Activated CD8-positive, alpha-beta memory T cell treated with anti-CD3 and anti-CD28 coated beads, Interleukin-2, amount 10 ng/mL, durations not matched to agents 7 days and 5 days (primary cell): Measurements from ENCODE around the gene CSMD2. TPM values are rescaled to one million over a fixed set of nuclear protein-coding genes. Genes with fewer than 3 reads are reported as not detected.

Experiments
- ATAC-seq: fragments of 150-1000 bp; cut with Tn5 transposase; one replicate; pipeline ENCODE4 v1.10.0; 2021; ENCODE audit warnings: moderate library complexity
- CTCF ChIA-PET: fragments of 350-600 bp; sonication (Branson Sonifier 250); formaldehyde crosslinking; loops from one replicate; lab custom pipeline; 2021; ENCODE audit warnings: antibody characterized with exemption; lab: Charles Lee
- DNase-seq: peaks from one replicate; pipeline ENCODE4 v3.0.0-alpha.2; 2020
- H3K27ac Mint-ChIP-seq: one replicate; pipeline ENCODE4 v1.8.0; 2021; ENCODE audit warnings: mild to moderate bottlenecking, mixed read lengths
- H3K27me3 Mint-ChIP-seq: one replicate; pipeline ENCODE4 v1.8.0; 2021; ENCODE audit warnings: mixed read lengths
- H3K36me3 Mint-ChIP-seq: one replicate; pipeline ENCODE4 v1.8.0; 2021; ENCODE audit warnings: mild to moderate bottlenecking, mixed read lengths
- H3K4me1 Mint-ChIP-seq: one replicate; pipeline ENCODE4 v1.8.0; 2021; ENCODE audit warnings: mixed read lengths
- H3K4me3 Mint-ChIP-seq: one replicate; pipeline ENCODE4 v1.8.0; 2021; ENCODE audit warnings: mild to moderate bottlenecking, moderate library complexity, mixed read lengths
- H3K9me3 Mint-ChIP-seq: one replicate; pipeline ENCODE4 v1.8.0; 2022; ENCODE audit warnings: low read depth, mixed read lengths
- total RNA-seq, 2 experiments: library from RNA; stranded (reverse); gene quantifications; one replicate each; pipeline ENCODE4 v1.2.3, GENCODE V29; 2021

CSMD2 gene
- total RNA-seq, 2 experiments from 2014 or later = not detected

DNA sequence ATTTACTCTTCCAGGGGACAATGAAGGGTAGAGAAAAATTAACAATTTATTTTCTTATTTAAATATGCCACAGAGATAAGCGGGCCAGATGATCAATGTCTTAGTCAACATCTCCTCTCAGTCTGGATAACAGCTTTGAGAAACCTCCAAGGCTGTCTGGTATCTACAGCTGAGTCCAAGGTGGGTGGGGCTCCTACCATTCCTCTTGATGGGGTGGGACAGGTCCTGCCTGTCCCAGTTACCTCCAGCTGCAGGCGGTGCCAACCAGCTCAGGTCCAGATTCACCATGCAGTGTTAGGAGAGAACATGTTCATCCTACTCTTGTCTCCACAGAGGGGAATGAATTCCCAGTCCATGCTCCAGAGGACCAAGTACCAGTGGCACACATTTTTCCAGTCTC lies 21.1 kb downstream of the CSMD2 start:
- Mint-ChIP-seq H3K9me3 (no peaks in the 10 kb centered on the region), H3K36me3 (no peaks in the 10 kb centered on the region), H3K27me3 (no peaks in the 10 kb centered on the region), H3K4me1 (no peaks in the 10 kb centered on the region), H3K4me3 (no peak overlapping the region), H3K27ac (no peak overlapping the region)
- ATAC-seq (no peak), DNase-seq (no peak)
- CTCF ChIA-PET = no interaction called here

DNA sequence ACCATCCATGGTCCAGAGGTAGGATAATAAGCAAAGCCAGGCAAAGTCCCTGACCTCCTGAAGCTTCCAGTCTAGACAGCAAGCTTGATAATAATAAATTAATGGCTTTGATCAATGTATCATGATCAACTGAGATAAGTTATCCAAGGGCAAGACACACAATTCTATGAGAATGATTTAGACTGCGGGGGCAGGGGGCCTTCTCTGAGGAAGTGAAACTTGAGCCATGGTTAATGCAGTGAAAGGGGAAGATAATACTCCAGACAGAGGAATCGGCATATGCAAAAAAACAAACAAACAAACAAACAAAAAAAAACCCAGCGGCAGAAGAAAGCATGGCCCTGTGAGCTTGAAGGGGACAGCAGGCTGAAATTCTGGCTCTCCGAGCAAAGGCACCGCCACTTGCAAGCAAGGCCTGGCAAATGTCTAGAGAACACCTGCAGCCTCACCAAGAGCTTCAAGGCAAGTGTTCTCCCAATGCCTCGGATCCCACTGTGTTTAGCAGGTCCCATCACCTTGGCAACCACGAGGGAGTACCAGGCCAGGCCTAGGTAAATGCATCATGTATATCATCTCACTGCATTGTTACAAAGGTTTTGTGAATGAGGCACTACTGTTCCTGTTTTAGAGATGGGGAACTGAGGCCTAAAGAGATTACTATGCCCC lies 24.9 kb downstream of the CSMD2 start:
- ATAC-seq (no peak), DNase-seq (no peak)
- Mint-ChIP-seq H3K4me3 (no peak overlapping the region), H3K27ac (no peak overlapping the region), H3K27me3 (no peaks in the 10 kb centered on the region), H3K4me1 (no peaks in the 10 kb centered on the region), H3K9me3 (no peaks in the 10 kb centered on the region), H3K36me3 (no peaks in the 10 kb centered on the region)
- CTCF ChIA-PET = no interaction called here

DNA sequence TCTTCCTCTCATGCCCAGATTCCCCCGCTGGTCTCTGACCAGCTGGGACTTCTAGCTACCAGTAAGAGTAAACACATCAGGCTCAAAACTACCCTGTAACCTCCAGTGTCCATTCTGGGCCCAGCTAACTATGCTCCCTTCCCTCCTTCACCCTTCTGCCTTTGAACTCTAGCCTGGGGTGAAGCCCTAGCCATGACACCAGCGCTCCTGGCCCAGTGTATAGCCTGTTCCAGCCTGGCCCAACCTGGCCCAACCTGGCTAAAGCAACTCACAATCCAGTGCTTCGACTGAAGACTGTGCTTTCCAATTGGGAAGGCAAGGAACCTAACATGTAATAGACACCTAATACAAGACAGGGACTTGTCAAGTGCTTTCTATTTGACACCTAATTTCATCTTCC lies 27.6 kb downstream of the CSMD2 start:
- no peaks in the 10 kb centered on the region for H3K36me3 Mint-ChIP-seq
- no peaks in the 10 kb centered on the region for H3K27me3 Mint-ChIP-seq
- ATAC-seq = no peak
- CTCF ChIA-PET = no interaction called here
- no peaks in the 10 kb centered on the region for H3K9me3 Mint-ChIP-seq
- no peaks in the 10 kb centered on the region for H3K4me1 Mint-ChIP-seq
- H3K4me3 Mint-ChIP-seq = no peak overlapping the region
- H3K27ac Mint-ChIP-seq = no peak overlapping the region
- no peak for DNase-seq

DNA sequence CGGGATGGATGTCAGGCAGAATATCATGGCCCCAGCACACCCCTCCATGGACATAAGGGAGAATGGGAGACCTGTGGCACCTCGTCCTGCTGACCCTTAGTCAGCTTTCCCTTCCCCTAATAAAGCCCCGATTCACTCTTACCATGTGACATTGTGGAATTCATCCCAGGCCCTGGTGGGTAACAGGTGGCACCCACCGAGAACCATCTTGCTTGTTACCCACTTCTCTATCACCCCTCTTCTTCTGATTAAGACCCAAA lies 32.9 kb downstream of the CSMD2 start:
- no peaks in the 10 kb centered on the region for H3K36me3 Mint-ChIP-seq
- H3K4me3 Mint-ChIP-seq = no peak overlapping the region
- DNase-seq = no peak
- H3K4me1 Mint-ChIP-seq = no peaks in the 10 kb centered on the region
- CTCF ChIA-PET = no interaction called here
- no peak for ATAC-seq
- H3K27me3 Mint-ChIP-seq = no peaks in the 10 kb centered on the region
- H3K27ac Mint-ChIP-seq = no peak overlapping the region
- no peaks in the 10 kb centered on the region for H3K9me3 Mint-ChIP-seq

DNA sequence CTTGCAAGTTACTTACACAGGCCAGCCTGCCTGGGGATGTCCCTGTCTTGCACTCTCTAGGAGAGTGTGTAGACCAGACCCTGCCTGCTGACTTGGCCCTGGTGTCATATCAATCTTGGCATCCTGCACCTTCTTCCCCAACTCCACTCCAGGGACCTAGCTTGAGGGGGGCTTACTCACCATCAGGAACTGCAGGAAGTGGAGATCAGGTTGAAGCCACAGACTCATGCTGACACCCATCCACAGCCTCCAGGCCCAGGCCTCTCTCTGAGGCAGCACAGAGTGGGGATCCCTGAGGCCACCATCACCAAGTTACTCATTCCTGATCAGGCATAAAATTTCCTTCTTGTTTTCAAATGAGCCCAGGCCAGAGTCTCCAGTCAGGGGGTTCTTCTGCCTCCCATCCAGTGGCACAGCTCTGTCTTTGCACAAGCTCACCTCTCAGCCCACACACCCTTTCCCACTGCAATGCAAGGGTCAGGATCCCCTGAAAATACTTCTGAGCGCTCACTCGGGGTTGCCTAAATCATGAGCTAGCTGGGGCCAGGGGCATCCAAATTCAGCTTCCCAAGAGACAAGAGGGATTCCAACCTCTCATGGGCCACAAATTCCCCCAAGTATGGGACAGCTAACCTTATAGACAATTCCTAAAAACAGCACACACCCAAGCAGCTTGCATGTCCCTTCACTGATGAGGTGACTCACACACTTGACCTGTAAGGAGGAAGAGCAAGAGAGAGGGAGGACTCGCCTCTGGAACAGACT lies 33.5 kb downstream of the CSMD2 start:
- Mint-ChIP-seq H3K36me3 (no peaks in the 10 kb centered on the region), H3K4me1 (no peaks in the 10 kb centered on the region), H3K27ac (no peak overlapping the region), H3K27me3 (no peaks in the 10 kb centered on the region), H3K4me3 (no peak overlapping the region), H3K9me3 (no peaks in the 10 kb centered on the region)
- ATAC-seq (no peak), DNase-seq (no peak)
- CTCF ChIA-PET = no interaction called here

DNA sequence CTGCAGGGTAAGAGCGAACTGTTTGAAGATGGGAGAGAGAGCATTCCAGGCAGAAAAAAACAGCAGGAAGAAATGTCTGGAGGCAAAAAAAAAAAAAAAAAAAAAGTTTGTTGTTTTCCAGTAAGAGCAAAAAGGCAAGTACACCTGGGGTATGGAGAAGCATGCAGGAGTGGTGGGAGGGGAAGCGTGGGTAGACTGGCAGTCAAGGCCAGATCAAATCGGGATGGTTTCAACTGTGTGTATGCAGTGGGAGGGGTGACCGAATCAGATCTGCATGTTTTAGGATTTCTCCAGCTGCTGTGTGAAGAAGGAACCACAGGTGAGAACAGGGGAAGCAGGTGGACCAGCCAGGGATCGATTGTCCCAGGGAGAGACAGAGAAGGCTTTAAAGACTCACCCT lies 34.7 kb downstream of the CSMD2 start:
- CTCF ChIA-PET = no interaction called here

DNA sequence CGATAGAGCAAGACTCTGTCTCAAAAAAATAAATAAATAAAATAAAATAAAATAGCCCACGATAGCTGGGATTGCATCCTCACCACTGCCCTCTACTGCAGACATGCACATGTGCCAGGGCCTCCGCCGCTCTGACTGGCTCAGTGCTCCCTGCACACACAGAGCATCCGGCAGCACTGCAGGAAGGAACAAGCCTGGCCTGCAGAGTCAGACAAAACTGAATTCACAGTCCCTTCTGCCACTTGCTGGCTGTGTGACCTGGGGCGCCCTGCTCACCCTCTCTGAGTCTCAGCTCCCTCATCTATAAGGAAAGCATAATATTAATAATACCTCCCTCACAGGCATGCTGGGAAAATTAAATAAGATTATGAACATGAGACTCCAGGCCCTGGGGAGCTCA lies 35.4 kb downstream of the CSMD2 start:
- H3K36me3 Mint-ChIP-seq = no peaks in the 10 kb centered on the region
- H3K4me1 Mint-ChIP-seq = no peaks in the 10 kb centered on the region
- CTCF ChIA-PET = no interaction called here
- no peak for ATAC-seq
- no peak overlapping the region for H3K4me3 Mint-ChIP-seq
- no peak for DNase-seq
- no peaks in the 10 kb centered on the region for H3K27me3 Mint-ChIP-seq
- no peak overlapping the region for H3K27ac Mint-ChIP-seq
- no peaks in the 10 kb centered on the region for H3K9me3 Mint-ChIP-seq

More for the DNA sequence above, 34.7 kb downstream of the CSMD2 start:
- no peak overlapping the region for H3K4me3 Mint-ChIP-seq
- H3K9me3 Mint-ChIP-seq = no peaks in the 10 kb centered on the region
- H3K27ac Mint-ChIP-seq = no peak overlapping the region
- no peaks in the 10 kb centered on the region for H3K4me1 Mint-ChIP-seq
- no peaks in the 10 kb centered on the region for H3K36me3 Mint-ChIP-seq
- H3K27me3 Mint-ChIP-seq = no peaks in the 10 kb centered on the region
- ATAC-seq (no peak), DNase-seq (no peak)

DNA sequence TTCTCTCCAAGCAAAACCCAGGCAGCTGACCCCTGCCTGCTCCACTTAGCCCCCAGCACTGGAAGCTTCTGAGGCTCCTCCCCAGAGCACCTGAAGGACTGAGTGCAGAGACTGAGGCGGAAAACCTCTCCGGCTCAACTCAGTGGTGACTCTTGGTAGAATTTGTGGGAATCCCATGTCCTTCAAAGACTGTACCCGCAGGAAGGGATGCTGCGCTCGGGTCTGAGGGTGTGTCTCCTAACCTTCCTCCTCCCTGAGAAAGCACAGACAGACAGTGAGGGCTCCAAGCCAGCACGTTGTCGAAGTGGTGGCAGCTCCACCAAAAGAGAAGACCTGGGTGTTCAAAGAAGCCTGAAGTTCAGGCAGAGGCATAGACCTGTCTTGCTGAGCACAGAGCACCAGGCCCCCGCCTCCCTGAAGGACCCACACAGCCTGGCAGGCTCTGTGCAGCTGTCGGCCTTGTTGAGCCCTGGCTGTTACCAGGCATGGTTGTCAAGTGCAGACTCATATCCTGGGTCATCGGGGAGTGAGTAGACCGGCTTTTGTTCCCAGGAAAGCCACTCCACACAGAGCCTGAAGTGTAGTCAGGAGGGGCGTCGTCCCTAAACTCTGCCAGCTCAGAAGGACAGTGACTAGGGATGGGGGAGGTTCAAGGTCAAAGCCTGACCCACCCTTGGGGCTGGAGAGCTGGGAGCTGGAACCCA lies 36.7 kb downstream of the CSMD2 start:
- no peak for DNase-seq
- Mint-ChIP-seq H3K4me1 (no peaks in the 10 kb centered on the region), H3K27ac (no peak overlapping the region), H3K9me3 (no peaks in the 10 kb centered on the region), H3K36me3 (no peaks in the 10 kb centered on the region), H3K27me3 (no peaks in the 10 kb centered on the region), H3K4me3 (no peak overlapping the region)
- CTCF ChIA-PET = no interaction called here
- ATAC-seq = no peak

DNA sequence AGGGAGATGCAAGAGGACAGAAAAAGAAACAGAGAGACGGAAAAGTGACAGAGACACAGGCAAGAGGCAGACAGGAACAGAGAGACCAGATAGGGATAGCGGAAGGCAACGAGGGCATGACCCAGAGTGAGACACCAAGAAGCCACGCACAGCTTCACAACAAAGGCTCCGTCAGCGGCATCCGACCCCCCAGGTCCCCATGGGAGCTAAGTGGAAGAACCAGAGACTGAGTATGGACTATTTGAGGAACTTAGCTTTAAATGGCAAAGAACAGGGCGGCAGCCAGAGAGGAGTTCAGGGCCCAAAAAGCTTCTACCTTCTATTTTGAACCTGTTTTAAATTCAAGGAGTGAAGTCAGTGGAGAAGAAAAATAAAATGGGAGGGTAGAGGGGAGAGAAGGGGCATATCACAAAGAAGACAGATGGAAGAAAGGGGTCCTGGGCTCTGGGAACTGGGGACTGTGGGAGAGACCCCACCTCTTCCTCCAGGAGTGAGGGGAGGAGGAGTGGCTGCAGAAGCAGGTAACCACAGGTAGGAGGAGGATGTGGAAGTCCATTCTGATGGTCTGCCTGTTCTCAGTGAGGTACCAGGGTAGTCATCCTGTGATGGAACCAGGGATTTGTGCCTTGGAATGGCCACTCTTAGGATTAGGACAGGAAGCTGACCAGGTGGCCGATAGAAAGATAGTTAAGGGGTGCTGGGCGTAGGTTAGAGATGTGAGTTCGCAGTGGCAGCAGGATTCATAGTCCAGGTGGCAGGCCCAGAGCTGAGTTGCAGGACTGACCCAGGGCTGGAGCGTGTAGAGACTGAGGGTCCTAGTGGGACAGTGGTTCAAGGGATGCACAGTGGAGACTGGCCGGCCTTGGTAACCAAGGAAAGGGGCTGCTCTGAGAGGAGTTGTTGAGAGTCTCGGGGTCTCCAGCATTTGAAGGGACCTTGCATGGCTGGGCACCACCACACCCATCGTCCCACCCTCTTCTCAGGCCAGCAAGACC lies 37.7 kb downstream of the CSMD2 start:
- Mint-ChIP-seq H3K27me3 (no peaks in the 10 kb centered on the region), H3K27ac (no peak overlapping the region), H3K4me1 (no peaks in the 10 kb centered on the region), H3K4me3 (no peak overlapping the region), H3K36me3 (no peaks in the 10 kb centered on the region), H3K9me3 (no peaks in the 10 kb centered on the region)
- ATAC-seq (no peak), DNase-seq (no peak)
- CTCF ChIA-PET = no interaction called here

DNA sequence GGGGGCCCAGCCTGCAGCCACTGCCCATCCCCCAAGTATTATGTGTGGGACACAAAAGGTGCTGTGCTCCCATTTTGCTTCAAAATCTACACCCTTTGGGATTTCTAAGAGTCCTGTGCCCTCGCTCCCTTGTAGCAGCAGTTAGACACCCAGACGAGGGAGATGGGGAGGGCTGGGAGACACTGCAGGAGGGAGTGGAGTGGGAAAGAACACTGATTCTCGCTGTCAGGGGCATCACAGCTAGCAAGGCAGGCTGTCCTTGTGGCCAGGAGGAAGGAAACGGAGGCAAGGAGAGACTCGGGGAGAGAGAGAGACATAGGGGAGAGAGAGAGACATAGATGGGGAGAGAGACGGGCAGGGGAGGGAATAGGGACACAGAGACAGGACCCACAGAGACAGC lies 38.5 kb downstream of the CSMD2 start:
- Mint-ChIP-seq H3K36me3 (no peaks in the 10 kb centered on the region), H3K27ac (no peak overlapping the region), H3K4me1 (no peaks in the 10 kb centered on the region), H3K4me3 (no peak overlapping the region), H3K27me3 (no peaks in the 10 kb centered on the region), H3K9me3 (no peaks in the 10 kb centered on the region)
- CTCF ChIA-PET = no interaction called here
- DNase-seq (no peak), ATAC-seq (no peak)

DNA sequence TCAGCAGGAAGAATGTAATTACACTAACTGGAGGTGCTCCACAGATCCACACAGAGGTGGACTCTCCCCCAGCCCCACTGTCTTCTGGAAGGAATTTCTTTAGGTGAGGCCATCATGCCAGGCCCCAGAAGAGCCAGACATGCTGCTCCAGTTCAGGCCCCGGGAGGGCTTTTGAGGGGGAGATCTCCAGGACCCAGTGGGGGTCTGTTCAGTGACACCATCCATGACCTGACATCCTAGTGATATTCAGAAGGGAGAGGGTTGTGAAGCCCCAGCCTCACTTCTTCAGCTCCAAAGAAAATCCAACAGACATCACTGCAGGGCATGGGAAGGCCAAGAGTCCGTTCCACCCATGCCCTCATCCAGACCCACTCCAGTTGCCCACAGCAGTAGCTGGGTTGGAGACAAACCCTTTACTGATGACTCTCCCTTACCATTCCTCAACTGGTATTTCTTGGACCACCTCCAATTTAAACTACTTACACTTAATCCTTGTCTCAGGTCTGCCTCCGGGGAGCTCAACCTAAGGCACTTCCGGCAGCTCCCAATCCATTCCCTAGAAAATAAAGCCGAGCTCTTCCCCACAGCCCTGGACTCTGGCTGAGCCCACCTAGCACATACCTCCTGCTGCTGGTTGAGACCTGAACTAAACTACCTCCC lies 39.2 kb downstream of the CSMD2 start:
- H3K4me1 Mint-ChIP-seq = no peaks in the 10 kb centered on the region
- H3K27ac Mint-ChIP-seq = no peak overlapping the region
- CTCF ChIA-PET = no interaction called here
- no peaks in the 10 kb centered on the region for H3K9me3 Mint-ChIP-seq
- no peaks in the 10 kb centered on the region for H3K36me3 Mint-ChIP-seq
- ATAC-seq (no peak), DNase-seq (no peak)
- no peak overlapping the region for H3K4me3 Mint-ChIP-seq
- no peaks in the 10 kb centered on the region for H3K27me3 Mint-ChIP-seq

DNA sequence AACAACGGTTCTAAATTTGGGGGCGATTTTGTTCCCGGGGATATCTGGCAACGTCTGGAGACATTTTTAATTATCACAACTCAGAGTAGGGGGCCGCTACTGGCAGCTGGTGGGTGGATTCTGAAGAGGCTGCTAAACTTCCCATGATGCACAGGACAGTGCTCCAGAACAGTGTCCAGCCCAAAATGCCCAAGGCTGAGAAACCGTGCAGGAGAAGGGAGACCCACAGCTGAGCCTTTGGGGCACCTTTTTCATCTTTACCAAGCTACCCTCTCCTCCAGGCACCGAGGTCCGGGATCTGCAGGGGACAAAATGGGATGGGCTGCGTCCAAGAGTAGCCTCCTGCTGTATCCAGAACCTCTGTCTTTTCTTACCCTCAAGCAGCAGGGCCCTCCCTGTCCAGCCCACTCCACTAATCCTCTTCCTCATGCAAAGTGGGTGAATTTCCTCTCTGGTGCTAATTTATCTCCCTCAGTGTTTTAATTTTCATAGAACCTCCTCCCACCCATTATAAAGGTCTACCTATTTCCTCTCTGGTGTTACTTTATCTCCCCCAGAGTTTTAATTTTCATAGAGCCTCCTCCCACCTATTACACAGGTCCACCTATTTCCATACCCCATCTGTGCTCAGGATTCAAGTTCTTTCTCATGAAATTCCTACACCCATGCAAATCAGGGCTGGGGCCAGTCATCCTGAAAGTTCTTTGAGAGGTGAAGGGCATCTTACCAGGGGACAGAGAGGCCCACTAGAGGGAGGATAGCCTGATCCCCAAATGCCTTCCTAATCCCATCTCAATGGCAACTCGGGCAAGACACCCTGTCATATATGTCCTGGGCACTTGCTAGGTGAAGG lies 42.7 kb downstream of the CSMD2 start:
- no peak for ATAC-seq
- H3K4me1 Mint-ChIP-seq = no peaks in the 10 kb centered on the region
- no peak for DNase-seq
- no peaks in the 10 kb centered on the region for H3K36me3 Mint-ChIP-seq
- no peak overlapping the region for H3K4me3 Mint-ChIP-seq
- H3K27me3 Mint-ChIP-seq = no peaks in the 10 kb centered on the region
- no peak overlapping the region for H3K27ac Mint-ChIP-seq
- CTCF ChIA-PET = no interaction called here
- H3K9me3 Mint-ChIP-seq = peaks cover 3% of the 10 kb centered on the region
